LNCaP clone FGC (cell line): ENCODE measurements around the gene GPR158.

Experiments used
- DNase-seq: peaks from one replicate; pipeline ENCODE4 v3.0.0-alpha.2; 2011; ENCODE audit warnings: low read depth
- H3K4me3 ChIP-seq: 2 replicates; pipeline ENCODE4 v1.5.1; 2011; ENCODE audit warnings: mild to moderate bottlenecking, low read depth, low read length, control low read depth
- CTCF ChIP-seq: IDR thresholded peaks from 2 replicates; pipeline ENCODE4 v1.5.1; 2012; ENCODE audit warnings: mild to moderate bottlenecking; ENCODE audit not compliant: control insufficient read depth, insufficient read depth; ENCODE audit errors: extremely low read depth

The GPR158 gene

GRCh38 chr10:25504838-25505237 is 330.0 kb downstream of the GPR158 start:
- H3K4me3 ChIP-seq = no peak overlapping the region
- TF ChIP-seq CTCF = no peak
- DNase-seq = no peak

GRCh38 chr10:25505466-25505865 is 330.7 kb downstream of the GPR158 start:
- no peak overlapping the region for H3K4me3 ChIP-seq
- no peak for DNase-seq
- no peak for TF ChIP-seq CTCF

GRCh38 chr10:25506821-25507335 is 332.1 kb downstream of the GPR158 start:
- no peak overlapping the region for H3K4me3 ChIP-seq
- no peak for DNase-seq
- TF ChIP-seq CTCF = no peak

DNA sequence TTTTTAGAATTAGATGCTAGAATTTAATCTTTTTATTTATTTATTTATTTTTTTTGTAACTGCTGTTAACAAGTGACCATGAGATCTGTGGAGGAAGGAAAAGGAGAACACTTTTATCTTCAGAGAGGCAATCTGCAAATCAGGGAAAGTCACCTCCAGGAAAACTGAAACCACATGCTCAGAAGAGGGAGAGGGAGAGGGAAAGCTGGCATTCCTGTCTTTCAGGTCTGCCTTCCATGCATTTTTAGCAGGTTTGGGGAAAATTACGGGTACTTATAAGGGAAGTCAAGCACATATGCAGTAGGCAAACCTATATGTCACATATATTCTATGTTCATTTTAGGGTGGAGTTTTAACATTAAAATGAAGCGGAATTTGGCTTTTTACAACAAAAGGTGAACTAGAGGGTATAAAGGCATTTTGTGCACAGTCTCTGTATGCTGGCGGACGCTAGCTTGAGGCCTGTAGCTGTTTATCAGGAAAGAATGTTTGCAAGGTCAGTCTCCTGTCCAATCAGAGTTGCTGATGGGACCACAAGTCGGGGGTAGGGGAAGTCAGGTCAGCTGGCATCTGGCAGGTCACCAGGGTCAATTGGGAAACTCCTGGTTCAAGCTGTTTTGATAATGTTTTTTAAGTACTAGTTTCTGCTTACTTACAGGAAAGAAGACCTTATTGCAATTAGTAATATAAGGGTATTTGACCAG is 333.5 kb downstream of the GPR158 start:
- H3K4me3 ChIP-seq = no peak overlapping the region
- TF ChIP-seq CTCF = no peak
- no peak for DNase-seq

GRCh38 chr10:25509151-25509550 is 334.4 kb downstream of the GPR158 start:
- no peak for TF ChIP-seq CTCF
- H3K4me3 ChIP-seq = no peak overlapping the region
- DNase-seq = no peak

DNA sequence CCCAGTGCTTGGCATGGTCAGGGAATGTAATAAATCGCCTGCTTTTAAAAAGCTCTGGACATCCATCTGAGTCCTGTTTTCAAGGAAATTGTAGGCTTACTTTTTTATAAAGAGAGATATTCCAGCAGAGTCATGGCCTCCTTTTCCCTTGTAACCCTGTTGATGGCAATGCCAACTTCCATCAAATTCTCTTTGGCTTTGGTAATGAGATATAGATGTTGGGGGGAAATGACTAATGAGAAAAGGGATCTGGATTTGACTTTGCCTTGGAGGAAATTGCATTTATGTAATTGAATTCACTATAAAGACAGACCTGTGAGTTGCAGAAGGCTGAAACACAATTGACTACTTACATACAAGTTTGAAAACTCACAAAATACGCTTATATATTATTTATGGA is 347.5 kb downstream of the GPR158 start:
- DNase-seq = no peak
- no peak overlapping the region for H3K4me3 ChIP-seq
- no peak for TF ChIP-seq CTCF
